Panc1 (cell line): ENCODE data around the gene POLR3K. TPM values are rescaled to one million over a fixed set of nuclear protein-coding genes. Genes with fewer than 3 reads are reported as not detected.

Experiments used
- ATAC-seq: fragments of 200-7000 bp; cut with Tn5 transposase; 2 replicates; pipeline ENCODE4 v1.9.1; 2020; ENCODE audit warnings: mild to moderate bottlenecking, moderate library complexity
- BruUV-seq: library from RNA; stranded (reverse); fragments of 400-500 nt; replicated peaks from 2 replicates; lab custom pipeline; 2021; lab: Mats Ljungman, UMichigan
- CTCF ChIA-PET: fragments of 300-600 bp; sonication (Branson Sonifier 250); formaldehyde crosslinking; loops from one replicate; lab custom pipeline; 2022; ENCODE audit warnings: antibody characterized with exemption; lab: Charles Lee
- POLR2A ChIA-PET: fragments of 300-600 bp; sonication (Branson Sonifier 250); formaldehyde crosslinking; loops from one replicate; lab custom pipeline; 2022; ENCODE audit warnings: antibody characterized with exemption; lab: Charles Lee
- DNase-seq: peaks from one replicate; pipeline ENCODE4 v3.0.0-alpha.2; 2010; ENCODE audit warnings: low read depth, low spot score
- H3K27ac ChIP-seq: 2 replicates; pipeline ENCODE4 v1.5.1; 2011; ENCODE audit warnings: mild to moderate bottlenecking, low read length, inconsistent platforms
- H3K27me3 ChIP-seq: fragments of 200-500 bp; sonication (Bioruptor generic); 2 replicates; pipeline ENCODE4 v1.6.0; 2014; ENCODE audit warnings: low read length, inconsistent platforms; ENCODE audit not compliant: control insufficient read depth, insufficient read depth
- H3K36me3 ChIP-seq: fragments of 200-500 bp; sonication (Bioruptor generic); 2 replicates; pipeline ENCODE4 v1.5.1; 2014; ENCODE audit warnings: inconsistent platforms, mild to moderate bottlenecking, low read length, moderate library complexity; ENCODE audit not compliant: control insufficient read depth, insufficient read depth
- H3K4me1 ChIP-seq: 2 replicates; pipeline ENCODE4 v1.5.1; 2011; ENCODE audit warnings: inconsistent platforms, mild to moderate bottlenecking, low read length, moderate library complexity; ENCODE audit not compliant: control insufficient read depth, insufficient read depth
- H3K4me3 ChIP-seq, 2 experiments: 2 replicates each; pipeline ENCODE4 v1.5.1; 2011 to 2012; ENCODE audit warnings: low read depth in 2 of 2, low read length in 2 of 2, mild to moderate bottlenecking in 2 of 2, inconsistent platforms in 1 of 2, moderate library complexity in 1 of 2
- H3K9me3 ChIP-seq: fragments of 200-500 bp; sonication (Bioruptor generic); 2 replicates; pipeline ENCODE4 v1.5.1; 2014; ENCODE audit warnings: low read depth, mild to moderate bottlenecking, inconsistent platforms, low read length, moderate library complexity; ENCODE audit not compliant: control insufficient read depth, insufficient read depth
- CTCF ChIP-seq: fragments of 450-650 bp; IDR thresholded peaks from 2 replicates; pipeline ENCODE4 v1.5.1; 2017; ENCODE audit warnings: mild to moderate bottlenecking
- POLR2AphosphoS5 ChIP-seq: IDR thresholded peaks from 2 replicates; pipeline ENCODE4 v1.6.1; 2012; ENCODE audit warnings: mild to moderate bottlenecking, low read depth, low read length, moderate library complexity
- SIN3A ChIP-seq: IDR thresholded peaks from 2 replicates; pipeline ENCODE4 v1.6.1; 2012; ENCODE audit warnings: low read depth, mild to moderate bottlenecking, low read length, moderate library complexity, borderline replicate concordance; ENCODE audit not compliant: insufficient read depth
- TCF7L2 ChIP-seq: IDR thresholded peaks from 2 replicates; pipeline ENCODE4 v1.6.1; 2011; ENCODE audit warnings: mild to moderate bottlenecking, low read depth, low read length, inconsistent platforms
- in situ Hi-C: cut with HindIII; loops from 2 replicates; pipeline ENCODE4 v1.10.0; 2016; ENCODE audit warnings: low sequenced_read_pairs, low pct_unique_long_range_greater_than_20kb
- intact Hi-C: fragments of 100-400 bp; cut with micrococcal nuclease; formaldehyde crosslinking; loops from one replicate; pipeline ENCODE4 v1.10.0; 2022; ENCODE audit not compliant: unreplicated experiment
- total RNA-seq: library from RNA; stranded (reverse); gene quantifications from one replicate; pipeline ENCODE4 v1.2.1, GENCODE V29; 2021; ENCODE audit not compliant: unreplicated experiment
- TF ChIP-seq, protein P1 (sequence below), 2 experiments: IDR thresholded peaks; 2 replicates each; pipeline ENCODE4 v1.6.1; 2011 to 2012; ENCODE audit warnings: low read depth in 2 of 2, control low read depth in 1 of 2, low read length in 1 of 2, mild to moderate bottlenecking in 1 of 2, moderate library complexity in 1 of 2; ENCODE audit not compliant: insufficient read depth in 1 of 2

Gene POLR3K
- total RNA-seq, 1 experiment from 2014 or later: 35.7 TPM

- Histone ChIP-seq H3K36me3 (no peaks in the 10 kb centered on the region), H3K4me3 (no peak overlapping the region), H3K9me3 (no peaks in the 10 kb centered on the region), H3K4me1 (no peaks in the 10 kb centered on the region), H3K27me3 (no peaks in the 10 kb centered on the region), H3K27ac (no peak overlapping the region)
- TF ChIP-seq POLR2AphosphoS5 (no peak), TCF7L2 (no peak), SIN3A (no peak), CTCF (no peak)
- TF ChIP-seq, protein P1, sequence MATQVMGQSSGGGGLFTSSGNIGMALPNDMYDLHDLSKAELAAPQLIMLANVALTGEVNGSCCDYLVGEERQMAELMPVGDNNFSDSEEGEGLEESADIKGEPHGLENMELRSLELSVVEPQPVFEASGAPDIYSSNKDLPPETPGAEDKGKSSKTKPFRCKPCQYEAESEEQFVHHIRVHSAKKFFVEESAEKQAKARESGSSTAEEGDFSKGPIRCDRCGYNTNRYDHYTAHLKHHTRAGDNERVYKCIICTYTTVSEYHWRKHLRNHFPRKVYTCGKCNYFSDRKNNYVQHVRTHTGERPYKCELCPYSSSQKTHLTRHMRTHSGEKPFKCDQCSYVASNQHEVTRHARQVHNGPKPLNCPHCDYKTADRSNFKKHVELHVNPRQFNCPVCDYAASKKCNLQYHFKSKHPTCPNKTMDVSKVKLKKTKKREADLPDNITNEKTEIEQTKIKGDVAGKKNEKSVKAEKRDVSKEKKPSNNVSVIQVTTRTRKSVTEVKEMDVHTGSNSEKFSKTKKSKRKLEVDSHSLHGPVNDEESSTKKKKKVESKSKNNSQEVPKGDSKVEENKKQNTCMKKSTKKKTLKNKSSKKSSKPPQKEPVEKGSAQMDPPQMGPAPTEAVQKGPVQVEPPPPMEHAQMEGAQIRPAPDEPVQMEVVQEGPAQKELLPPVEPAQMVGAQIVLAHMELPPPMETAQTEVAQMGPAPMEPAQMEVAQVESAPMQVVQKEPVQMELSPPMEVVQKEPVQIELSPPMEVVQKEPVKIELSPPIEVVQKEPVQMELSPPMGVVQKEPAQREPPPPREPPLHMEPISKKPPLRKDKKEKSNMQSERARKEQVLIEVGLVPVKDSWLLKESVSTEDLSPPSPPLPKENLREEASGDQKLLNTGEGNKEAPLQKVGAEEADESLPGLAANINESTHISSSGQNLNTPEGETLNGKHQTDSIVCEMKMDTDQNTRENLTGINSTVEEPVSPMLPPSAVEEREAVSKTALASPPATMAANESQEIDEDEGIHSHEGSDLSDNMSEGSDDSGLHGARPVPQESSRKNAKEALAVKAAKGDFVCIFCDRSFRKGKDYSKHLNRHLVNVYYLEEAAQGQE (IDR thresholded peaks at IDR 0.05; ENCODE audit: insufficient read depth in 1 of 2, low read depth in 2 of 2, low read length in 1 of 2): no peak
- intact Hi-C loops: no loop called here
- in situ Hi-C loops: no loop called here
- POLR2A ChIA-PET: no interaction called here
- CTCF ChIA-PET: no interaction called here
- DNase-seq: no peak
- BruUV-seq: no TSS peak
- no peak for ATAC-seq
These were observed 48.9 kb upstream of the POLR3K start for GRCh38 chr16:102060-102855.

GRCh38 chr16:101586-101985 lies 48.2 kb upstream of the POLR3K start:
- DNase-seq (no peak), ATAC-seq (no peak)
- ChIA-PET POLR2A (no interaction called here), CTCF (no interaction called here)
- Histone ChIP-seq H3K9me3 (no peaks in the 10 kb centered on the region), H3K4me1 (0 out of 2 replicates have a peak, but pooled peaks cover 2% of the 10 kb centered on the region), H3K27me3 (no peaks in the 10 kb centered on the region), H3K4me3 (no peak overlapping the region), H3K36me3 (no peaks in the 10 kb centered on the region), H3K27ac (no peak overlapping the region)
- BruUV-seq: no TSS peak
- intact Hi-C loops: no loop called here
- TF ChIP-seq, protein P1 (IDR thresholded peaks at IDR 0.05; ENCODE audit: insufficient read depth in 1 of 2, low read depth in 2 of 2, low read length in 1 of 2): no peak
- TF ChIP-seq POLR2AphosphoS5: no peak
- in situ Hi-C loops: no loop called here
